ENCODE data around the gene B4GALT2.

DNA sequence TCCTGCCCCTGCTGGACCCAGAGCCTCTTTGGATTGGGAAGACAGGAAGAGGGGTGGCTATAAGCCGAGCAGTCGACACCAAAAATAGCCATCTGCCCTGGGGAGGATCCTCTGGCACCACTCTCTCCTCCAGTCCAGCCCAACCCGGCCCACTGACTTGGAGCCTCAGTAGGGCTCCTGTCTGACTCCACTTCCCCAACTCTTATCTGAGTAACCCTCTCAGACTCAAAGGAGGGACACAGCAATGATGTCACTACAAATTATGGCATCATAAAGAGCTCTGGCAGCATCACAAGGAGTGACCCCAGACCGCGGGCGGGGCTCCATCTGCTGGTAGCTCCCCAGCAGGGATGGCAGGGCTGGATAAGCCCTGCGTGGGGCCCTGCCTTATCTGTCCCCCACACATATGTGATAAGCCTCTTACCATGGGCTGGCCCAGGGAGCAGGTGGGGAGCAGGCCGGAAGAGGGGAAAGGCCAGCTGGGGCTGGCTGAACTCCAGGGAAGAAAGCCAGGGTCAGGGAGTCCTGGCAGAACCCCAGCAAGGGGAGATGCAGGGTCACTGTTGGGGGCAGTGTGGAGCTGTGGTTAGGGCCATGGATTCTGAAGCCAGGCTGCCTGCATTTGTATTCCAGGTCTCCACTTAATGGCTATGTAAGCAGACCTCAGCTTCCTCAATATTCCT lies 56.9 kb downstream of the B4GALT2 start:
- TF ChIP-seq, protein P1, sequence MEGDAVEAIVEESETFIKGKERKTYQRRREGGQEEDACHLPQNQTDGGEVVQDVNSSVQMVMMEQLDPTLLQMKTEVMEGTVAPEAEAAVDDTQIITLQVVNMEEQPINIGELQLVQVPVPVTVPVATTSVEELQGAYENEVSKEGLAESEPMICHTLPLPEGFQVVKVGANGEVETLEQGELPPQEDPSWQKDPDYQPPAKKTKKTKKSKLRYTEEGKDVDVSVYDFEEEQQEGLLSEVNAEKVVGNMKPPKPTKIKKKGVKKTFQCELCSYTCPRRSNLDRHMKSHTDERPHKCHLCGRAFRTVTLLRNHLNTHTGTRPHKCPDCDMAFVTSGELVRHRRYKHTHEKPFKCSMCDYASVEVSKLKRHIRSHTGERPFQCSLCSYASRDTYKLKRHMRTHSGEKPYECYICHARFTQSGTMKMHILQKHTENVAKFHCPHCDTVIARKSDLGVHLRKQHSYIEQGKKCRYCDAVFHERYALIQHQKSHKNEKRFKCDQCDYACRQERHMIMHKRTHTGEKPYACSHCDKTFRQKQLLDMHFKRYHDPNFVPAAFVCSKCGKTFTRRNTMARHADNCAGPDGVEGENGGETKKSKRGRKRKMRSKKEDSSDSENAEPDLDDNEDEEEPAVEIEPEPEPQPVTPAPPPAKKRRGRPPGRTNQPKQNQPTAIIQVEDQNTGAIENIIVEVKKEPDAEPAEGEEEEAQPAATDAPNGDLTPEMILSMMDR (IDR thresholded peaks at IDR 0.05): no peak
- TF ChIP-seq POLR2A (IDR thresholded peaks at IDR 0.05): no peak
